Skin of body (tissue), 2 donors: Measurements from ENCODE around the gene FLT4. TPM values are rescaled to one million over a fixed set of nuclear protein-coding genes. Genes with fewer than 3 reads are reported as not detected.

Source experiments
- DNase-seq: peaks from one replicate; lab custom pipeline; 2025; lab: John Stamatoyannopoulos, UW
- total RNA-seq: library from RNA; depleted of rRNA; stranded (reverse); fragments of >200 nt; gene quantifications from one replicate; pipeline ENCODE4 v1.2.3, GENCODE V29; 2014

The FLT4 gene
- total RNA-seq, 1 donor from 2014 or later: 7.5 TPM

DNA sequence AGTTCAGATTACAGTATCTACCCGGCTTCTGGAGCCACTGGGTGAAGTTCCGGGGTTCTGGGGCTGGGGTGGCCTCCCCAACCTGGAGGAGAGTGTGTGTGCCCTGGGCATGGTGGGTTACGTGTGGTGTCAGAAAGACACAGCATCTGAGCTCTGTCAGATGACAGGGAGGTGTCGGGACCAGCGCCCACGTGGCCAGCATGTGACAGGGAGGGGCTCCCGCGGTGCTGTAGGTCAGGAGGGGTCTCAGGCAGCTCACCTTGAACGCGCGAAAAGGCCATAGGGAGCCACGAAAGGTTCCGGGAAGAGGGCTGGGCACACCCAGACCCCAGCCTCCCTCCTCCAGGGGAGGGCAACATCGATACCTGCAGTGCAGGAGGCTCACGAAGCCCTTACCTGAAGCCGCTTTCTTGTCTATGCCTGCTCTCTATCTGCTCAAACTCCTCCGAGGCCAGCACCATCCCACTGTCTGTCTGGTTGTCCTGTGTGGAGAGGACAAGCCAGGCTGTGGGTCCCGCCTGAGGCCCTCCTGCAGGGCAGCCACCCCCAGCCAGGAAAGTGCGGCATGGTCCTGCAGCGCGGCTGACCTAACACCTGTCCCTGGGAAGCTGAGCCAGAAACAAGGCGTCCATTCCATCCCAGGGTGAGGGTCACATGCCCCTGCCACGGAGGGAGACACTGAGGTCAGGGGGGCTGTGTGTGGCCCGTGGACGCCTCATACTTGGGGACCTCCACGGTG lies 40.7 kb downstream of the FLT4 start:
- no peak for DNase-seq

- DNase-seq: no peak
Observed at GRCh38 chr5:180607861-180608571, 41.4 kb downstream of the FLT4 start.

GRCh38 chr5:180606215-180606785 lies 43.1 kb downstream of the FLT4 start:
- DNase-seq: no peak

DNA sequence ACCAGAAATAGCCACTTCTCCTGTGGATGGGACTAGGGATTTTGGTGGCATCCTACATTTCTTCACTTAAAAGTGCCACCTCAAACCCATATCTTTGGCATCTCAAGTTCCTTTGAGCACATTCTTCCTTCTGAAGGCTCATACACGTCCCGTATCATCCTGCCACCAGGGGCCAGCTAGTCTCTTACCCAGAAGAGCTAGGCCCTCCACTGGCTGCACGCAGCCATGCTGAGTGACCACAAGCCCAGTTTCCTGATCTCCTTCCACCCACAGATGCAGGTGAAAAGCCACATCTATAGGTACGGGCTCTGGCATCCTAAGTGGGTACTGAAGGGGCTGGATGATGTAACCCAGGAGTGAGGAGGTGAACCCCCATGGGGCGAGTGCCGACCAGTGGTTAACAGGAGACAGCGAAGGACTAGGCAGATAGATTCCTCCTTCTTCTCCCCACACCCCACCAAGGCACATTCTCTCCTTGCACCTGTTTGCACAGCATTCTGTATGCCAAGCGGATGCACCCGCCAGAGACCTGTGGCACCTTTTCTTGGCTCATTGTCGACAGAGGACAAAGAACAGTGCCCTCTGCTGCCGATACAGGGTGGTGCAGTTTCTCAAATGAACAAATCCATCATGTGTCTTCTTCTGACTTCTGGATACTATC lies 43.7 kb downstream of the FLT4 start:
- no peak for DNase-seq

DNA sequence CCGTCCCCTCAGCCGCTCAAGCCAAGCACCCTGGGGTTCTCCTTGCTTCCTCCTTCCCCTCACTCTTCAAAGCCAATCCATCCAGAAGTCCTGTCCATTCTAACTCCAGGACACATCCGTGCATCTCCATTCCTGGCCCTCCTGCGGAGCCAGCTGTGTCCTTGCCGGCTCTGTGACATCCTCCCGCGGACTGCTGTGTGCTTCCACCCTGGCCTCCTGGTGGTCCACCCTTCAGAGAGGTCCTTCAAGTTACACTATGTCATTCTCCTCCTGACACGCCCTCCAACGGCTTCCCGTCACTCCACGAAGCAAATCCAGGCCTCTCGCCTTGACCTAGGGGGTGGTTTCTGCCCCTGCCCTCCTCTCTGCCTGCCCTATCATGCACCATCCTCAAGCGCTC lies 45.1 kb downstream of the FLT4 start:
- no peak for DNase-seq

DNA sequence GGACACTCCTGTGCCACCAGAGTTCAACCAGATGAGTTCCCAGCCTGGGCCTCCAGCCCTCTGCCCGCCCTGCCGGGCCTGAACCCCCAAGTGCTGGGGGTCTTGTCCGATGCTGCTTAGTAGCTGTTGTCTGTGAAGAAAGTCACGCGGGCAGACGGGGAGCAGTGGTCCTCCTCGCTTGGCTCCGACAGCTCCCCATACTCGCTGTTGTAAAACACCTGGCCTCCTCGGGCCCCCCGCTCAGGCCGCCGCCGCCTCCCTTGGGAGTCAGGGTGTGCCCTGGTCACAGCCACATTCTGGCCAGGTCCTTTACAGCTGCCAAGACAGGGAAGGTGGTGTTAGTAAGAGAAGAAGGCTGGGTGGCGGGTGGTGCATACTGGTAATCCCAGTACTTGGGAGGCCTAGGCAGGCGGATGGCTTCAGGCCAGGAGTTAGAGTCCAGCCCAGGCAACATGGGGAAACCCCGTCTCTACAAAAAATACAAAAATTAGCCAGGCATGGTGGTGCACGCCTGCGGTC lies 46.3 kb downstream of the FLT4 start:
- no peak for DNase-seq

- DNase-seq: no peak
Observed at GRCh38 chr5:180602481-180603075, 46.8 kb downstream of the FLT4 start.

- no peak for DNase-seq
Observed at GRCh38 chr5:180601591-180602480, 47.6 kb downstream of the FLT4 start.

GRCh38 chr5:180600554-180601041 lies 48.8 kb downstream of the FLT4 start:
- DNase-seq: no peak

DNA sequence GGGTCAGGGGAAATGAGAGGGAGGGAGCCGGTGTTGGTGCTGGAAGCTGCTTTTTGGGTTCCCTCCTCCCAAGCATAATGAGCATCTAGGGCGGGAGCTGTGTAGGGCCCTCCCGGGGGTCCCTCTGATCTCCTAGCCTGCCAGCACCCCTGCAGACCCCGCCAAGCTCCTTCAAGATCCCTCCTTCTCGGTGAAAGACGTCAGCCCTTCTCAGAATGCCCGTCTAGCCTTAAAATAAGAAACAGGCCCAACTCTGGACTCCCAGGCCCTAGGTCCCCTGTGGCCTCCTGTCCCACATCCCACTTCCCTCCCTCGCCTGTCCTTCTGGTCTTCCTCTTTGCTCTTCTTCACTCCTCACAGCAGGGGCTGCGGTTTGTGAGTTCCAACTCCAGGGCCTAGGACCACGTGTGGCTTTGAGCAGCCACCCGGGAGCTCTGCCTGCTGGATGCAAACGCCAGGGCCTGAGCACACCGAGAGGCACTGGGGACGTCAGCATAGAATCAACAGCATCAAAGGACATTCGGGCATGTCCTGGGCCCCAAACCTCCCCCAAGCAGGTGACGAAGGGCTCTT lies 49.3 kb downstream of the FLT4 start:
- no peak for DNase-seq

- DNase-seq: no peak
Observed at GRCh38 chr5:180599590-180599914, 49.8 kb downstream of the FLT4 start.

DNA sequence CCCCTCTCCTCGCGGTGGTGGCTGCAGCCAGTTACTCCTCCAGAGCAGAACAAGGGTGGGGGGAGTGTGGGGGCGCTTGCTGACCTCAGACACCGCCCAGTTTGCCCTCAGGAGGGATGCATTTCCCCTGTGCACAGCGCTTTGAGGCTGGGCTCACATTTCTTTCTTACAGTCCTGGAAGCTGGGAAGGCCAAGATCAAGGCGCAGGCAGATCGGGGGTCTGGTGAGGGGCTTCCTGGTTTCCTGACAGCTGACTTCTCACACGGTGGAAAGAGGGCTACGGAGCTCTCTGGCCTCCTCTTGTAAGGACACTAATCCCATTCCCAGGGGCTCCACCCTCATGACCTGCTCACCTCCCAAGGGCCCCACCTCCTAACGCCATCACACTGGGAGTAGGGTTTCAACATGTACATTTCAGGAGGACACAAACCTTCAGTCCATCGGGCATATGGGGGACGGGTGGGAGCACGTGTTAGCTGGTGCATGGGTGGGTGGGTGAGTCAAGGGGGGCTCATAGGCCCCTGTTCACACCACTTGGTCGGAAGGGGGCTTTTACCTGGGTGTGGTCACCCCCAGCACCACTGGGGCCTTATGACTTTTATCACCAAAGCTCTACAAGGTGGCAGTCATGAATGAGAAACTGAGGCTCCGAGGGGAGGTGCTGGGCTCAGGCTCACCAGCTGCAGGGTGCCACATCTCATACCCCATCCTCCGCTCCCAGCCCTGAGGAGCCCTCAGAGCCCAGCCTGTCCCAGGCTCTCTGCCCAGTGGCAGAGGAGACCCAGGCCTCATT lies 50.4 kb downstream of the FLT4 start:
- no peak for DNase-seq

DNA sequence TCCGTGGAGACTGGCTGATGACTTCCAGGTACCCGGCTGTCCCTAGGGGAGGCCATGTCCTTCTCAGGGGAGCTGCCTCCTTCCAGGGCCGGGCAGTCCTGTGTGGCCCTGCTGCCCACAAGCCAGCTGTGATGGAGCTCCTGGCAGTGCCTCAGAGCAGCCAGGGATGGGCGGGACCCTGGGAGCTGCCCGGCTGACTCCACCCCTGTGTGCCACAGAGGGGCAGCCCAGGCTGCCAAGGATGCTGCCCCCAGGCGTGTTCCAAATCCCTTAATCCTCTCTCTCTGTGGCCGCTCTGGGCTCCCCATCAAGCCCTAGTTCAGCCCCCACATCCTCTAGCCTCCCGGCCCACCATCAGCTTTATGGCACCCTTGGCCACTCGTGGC lies 51.1 kb downstream of the FLT4 start:
- no peak for DNase-seq

- DNase-seq: no peak
Observed at GRCh38 chr5:180596668-180597231, 52.6 kb downstream of the FLT4 start.

DNA sequence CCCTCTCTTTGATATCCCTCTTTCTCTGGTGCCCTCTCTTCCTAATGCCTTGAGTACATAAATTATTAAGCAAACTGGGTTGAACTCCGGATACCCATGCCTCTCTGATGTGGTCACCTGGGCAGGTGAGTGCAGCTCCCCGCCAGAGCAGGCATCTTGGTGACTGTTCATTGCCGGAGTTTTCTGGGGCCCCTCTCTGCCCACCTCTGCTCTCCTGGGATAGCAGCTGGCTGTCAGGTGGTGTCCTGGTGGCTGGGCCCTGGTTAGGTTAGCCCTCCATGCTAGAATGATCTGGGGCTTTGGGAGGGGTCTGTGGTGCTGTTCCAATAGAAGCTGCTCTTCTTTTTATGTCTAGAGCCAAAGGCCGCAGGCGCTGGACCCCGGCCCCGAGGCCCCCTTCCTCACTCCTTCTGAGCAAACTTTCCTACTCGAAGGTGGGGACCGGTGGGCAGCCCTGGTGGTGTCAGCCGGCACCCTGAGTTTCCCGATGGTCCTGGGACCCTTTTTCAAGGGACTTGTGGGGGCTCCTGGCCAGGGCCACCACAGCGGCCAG lies 53.2 kb downstream of the FLT4 start:
- no peak for DNase-seq

- no peak for DNase-seq
Observed at GRCh38 chr5:180595381-180596114, 53.9 kb downstream of the FLT4 start.

GRCh38 chr5:180595046-180595379 lies 54.4 kb downstream of the FLT4 start:
- no peak for DNase-seq
